Stimulated activated CD4-positive, alpha-beta T cell treated with anti-CD3 and anti-CD28 coated beads, Interleukin-1b, Interleukin-23, amount 100 ng/mL, for 4 hours (primary cell): ENCODE data around the gene RPL14.
"Not testable (repeated sequence)": the region's sequence is repeated elsewhere in the genome, so short reads cannot be mapped to it uniquely, and the experiment has no call there.

ENCODE experiments used
- DNase-seq, 2 donors: peaks; one replicate each; pipeline ENCODE4 v3.0.0-alpha.2; 2020; ENCODE audit warnings: low read depth in 2 of 2

Gene RPL14

DNA sequence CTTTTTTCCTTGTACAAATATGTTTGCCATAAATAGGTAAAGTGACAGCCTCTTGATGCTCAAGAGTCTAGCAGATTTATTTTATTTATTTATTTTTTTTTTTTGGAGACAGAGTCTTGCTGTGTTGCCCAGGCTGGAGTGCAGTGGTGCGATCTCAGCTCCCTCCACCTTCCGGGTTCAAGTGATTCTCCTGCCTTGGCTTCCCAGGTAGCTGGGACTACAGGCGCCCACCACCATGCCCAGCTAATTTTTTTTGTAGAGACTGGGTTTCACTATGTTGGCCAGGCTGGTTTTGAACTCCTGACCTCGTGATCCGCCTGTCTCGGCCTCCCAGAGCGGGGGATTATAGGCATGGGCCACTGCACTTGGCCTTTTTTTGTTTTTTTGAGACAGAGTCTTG, 5.7 kb downstream of the RPL14 start:
- not testable (repeated sequence) for DNase-seq

DNA sequence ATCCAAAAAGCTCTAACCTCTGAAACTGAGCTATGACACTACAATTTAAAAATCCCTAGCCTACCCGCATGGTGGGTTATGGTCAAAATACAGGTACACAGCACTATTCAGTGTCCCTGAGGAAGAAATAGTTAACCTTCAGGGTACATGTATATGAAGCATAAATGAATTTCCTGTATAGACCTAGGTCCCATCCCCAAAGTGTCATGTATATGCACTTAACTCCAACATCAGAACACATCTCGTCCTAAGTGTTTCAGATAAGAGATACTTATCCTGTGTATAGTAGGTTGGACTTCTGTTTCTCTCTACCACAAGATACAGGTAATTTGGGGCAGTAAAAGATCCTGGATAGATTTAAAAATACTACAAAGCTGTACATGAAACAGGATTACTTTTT, 6.4 kb downstream of the RPL14 start:
- no peak for DNase-seq

DNA sequence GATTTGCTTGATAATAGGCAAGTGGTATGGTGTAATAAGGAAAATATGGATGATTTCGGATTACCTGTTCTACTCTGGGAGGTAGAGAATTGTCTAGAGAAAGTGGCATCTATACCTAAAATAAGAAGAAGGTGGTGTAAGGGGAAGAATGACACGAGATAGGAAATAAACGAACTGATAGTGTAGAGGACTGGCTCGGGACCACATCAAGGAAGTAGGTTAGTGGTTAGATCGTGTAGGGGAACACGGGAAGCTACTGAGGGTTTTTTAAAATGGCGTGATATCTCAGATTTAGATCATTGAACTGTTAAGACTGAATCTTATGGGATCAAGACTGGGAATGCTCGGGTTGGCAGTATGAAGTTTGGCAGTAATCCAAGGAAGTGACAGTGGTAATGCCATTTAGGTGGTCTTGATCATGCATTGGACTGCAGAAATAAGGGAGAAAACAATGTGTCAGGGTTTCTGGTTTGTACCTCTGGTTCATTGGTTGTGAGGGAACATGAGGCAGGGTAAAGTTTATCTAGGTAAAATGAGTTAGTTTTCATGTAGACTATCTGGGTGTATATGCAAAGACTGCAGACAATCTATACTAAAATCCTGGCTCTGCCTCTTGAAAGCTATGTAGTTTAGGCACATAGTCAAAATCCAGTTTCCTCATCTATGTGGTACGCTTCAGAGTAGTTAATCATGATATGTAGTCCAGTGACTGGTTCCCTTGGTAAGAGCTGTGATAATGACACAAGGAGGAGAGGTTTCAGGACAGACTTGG, 7.4 kb downstream of the RPL14 start:
- DNase-seq = no peak

DNA sequence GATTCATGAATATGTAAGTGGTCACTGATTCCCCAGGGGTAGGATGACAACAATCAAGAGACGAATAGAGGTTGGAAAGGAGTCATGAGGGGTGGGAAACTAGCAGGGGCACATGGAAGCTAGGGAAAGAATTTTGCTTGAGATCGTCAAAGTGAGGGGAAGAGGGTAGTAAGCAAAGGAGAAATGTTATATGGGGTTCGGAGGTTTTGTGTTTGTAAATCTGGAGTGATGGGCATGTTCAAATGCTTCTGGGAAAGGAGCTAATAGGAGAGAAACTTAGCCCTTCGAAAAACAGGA, 7.9 kb downstream of the RPL14 start:
- DNase-seq = no peak

DNA sequence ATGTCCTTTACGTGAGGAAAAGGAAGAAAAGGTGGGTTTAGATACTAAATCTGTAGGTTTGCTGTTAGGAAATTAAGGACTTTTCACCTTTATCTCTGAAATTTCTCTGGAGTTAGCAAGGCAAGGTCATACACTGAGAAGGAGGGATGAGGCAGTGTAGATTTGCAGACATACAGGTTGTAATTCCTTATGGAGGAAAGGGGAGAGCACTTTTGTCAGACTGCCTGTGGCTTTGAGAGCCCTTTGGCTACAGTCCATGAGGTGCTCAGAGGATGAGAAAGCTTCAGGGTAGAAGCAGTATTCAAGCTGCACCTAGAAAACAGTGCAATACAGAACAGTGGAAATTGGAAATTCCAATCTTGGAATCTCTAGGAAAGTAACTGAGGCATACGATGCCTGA, 8.3 kb downstream of the RPL14 start:
- no peak for DNase-seq

DNA sequence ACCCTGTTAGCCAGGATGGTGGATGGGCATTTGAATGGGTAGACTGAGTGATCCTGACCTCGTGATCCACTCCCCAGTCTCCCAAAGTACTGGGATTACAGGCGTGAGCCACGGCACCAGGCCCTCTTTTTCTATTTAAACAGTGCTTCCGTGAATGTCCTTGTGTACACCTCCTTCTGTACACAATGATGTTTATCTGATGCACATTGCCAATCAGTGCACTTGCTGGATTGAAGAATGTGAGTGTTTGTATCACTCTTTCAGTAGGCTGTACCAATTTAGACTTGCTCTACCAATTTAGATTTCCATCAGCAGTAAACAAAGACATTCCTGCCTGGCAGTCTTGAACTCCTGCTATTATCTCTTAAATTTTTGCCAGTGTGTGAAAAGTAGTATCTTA, 10.9 kb downstream of the RPL14 start:
- DNase-seq = no peak

DNA sequence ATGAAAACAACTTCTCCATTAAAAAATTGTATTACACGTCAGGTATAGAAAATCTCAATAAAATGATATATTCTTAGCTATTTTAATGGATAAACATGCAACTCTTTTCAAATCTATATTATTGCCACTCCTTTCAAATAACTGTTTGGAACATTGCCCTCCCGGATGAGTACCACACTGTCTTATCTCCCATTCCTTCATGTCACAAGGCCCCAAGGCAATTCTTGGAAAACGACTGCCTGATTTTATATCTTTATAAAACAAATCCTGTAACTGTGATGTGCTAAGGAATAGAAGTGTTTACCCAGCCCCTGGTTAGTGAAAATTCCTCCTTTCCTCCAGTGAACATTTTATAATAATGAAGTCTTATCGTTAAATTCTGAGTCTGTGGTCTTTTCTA, 13.6 kb downstream of the RPL14 start:
- DNase-seq = no peak

DNA sequence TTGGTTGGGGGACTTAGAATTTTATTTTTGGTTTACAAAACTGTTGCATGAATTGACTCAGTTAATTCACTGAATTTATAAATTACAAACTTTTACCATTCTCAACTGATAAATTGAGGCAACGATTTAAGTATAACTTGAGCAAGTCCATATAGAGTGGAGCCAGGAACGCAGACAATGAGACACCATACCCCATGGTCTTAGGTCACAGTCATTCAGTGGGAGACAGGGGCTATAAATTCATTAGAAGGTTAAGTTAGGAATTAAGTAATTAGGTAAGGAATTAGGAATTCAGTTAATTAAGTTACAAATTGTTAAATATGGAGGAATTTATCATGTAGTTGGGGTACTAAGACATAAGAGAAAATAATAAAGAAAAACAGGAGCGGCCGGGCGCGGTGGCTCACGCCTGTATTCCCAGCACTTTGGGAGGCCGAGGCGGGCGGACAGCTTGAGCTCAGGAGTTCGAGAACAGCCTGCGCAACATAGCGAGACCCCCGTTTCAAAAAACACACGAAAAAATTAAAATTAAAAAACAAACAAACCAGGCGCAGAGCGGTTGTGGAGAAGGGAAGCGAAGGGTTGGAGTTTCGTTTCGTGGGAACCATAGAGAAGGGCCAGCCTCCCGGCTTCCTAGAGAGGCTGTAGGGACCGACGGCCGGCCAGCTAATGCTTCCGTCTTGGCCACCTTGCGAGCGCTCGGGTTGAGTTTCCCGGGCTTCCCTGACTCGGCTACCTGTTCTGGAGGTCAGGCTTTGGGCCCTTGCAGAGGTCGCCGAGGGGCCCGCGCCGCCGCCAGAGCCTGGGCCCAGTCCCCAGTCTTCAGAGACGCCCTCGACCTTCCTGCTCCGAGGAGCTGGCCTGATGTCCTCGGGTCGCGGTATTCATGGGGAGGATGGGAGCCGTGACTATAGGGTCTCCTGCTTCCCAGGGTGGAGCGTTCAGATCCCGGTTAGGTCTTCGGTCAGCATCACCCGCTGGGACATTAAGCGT, 19.6 kb downstream of the RPL14 start, which contains the start of gene ZNF619:
TSS of gene ZNF619 (plus strand) at position 645 of the 993 bp plus-strand sequence. CDS start 858 bp downstream, outside the sequence.
- peak; percentile 34 to 44 for DNase-seq

DNA sequence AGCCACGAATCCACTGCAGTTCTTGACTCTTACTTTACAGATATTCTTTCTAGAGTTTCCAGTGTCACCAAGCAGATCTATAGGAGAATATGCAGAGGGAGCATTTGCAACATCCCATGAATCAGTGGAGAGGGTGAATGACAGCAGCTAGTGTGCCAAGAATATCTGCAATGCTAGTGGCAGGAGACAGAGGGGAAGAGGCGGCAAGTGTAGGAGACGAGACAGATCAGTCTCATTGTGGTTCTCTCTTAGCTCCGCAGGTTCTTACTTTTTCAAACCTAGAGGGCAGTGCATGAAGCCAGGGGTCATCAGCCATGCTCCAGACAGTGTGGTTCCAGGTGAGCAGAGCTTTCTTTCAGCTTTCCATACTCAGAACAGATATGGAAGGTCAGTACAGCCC, 20.5 kb downstream of the RPL14 start:
- no peak for DNase-seq

DNA sequence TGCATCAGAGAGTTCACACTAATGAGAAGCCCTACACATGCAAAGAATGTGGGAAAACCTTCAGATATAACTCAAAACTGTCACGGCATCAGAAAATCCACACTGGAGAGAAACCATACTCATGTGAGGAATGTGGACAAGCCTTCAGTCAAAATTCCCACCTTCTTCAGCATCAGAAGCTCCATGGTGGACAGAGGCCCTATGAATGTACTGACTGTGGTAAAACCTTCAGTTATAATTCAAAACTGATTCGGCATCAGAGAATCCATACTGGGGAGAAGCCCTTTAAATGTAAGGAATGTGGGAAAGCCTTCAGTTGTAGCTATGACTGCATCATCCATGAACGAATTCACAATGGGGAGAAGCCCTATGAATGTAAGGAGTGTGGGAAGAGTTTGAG, 30.0 kb downstream of the RPL14 start:
- DNase-seq = no peak

DNA sequence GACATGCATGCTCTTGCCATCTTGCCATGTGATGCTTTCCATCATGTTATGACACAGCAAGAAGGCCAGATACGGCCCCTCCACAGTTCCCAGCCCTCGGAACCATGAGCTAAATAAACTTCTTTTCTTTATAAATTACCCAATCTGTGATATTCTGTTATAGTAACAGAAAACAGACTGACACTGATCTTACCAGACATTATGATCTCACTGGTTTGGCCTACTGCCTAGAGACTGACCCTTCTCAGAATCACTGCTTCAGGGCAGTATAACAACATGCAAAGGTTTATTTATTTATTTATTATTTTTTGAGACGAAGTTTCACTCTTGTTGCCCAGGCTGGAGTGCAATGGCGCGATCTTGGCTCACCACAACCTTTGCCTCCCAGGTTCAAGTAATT, 33.8 kb downstream of the RPL14 start:
- no peak for DNase-seq

DNA sequence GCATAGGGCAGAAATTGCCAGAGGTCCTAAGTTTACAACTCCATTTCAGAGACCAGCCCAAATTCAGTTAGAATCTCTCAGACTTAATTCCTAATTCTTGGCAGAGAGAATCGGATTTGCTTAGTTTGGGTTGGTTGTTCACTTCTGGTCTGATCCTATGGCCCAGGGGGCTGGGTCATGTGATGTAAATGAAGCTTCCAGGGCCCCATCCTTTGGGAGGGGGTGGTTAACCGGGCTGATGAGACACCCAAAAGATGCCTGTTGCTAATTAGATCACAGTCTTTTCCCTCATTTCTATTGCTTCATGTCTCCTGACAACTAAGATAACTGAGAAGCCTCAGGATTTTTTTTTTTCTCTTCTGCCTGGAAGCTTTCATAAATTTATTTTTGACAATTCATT, 37.6 kb downstream of the RPL14 start:
- no peak for DNase-seq

DNA sequence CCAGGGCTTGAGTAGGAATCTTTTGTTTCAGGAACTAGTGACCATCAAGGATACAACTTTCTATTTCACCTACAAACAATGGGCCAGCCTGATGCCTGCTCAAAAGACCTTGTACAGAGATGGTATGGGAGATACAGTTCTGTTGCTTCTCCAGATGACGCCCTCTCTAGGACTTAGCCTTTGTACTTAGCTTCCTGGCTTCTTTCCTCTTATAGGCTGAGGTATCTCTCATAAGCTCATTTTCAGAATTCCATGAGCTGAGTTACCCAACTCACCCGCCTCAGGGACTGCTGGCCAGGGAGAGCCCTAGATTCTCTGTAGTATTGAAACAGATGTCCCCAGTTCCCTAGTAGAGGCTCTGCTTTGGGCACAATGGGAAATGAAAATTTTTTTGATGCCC, 40.1 kb downstream of the RPL14 start:
- DNase-seq = no peak

DNA sequence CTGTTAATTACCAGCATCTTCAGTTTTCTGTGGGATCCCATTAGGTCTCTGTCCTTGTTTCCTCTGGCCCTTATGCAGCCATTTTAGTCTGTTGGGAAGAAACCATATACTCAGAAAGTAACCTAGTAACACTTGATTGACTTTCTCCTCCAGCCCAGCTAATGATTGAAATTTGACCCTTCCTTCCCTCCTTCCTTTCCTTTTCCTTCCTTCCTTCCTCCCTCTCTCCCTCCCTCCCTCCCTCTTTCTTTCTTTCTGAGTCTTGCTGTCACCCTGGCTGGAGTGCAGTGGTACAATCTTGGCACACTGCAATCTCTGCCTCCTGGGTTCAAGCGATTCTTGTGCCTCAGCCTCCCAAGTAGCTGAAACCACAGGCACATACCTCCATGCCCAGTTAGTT, 42.8 kb downstream of the RPL14 start:
- no peak for DNase-seq

DNA sequence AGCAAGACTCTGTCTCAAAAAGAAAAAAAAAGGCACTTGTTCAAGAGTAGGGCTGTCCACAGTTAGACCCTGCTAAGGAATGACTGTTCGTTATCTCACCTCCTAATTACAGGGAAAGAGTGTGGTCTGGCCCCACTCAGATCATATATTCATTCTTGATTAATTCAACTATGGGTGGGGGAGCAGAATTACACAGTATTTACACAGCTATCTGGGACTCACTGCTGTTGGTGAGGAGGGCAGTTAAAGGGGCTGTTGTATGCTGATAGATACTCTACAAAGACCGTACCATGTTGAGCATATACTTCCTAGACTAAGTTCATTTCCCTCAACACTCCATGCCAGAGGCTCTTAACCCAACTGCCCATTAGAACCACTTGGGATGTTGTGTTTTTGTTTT, 44.9 kb downstream of the RPL14 start:
- no peak for DNase-seq

DNA sequence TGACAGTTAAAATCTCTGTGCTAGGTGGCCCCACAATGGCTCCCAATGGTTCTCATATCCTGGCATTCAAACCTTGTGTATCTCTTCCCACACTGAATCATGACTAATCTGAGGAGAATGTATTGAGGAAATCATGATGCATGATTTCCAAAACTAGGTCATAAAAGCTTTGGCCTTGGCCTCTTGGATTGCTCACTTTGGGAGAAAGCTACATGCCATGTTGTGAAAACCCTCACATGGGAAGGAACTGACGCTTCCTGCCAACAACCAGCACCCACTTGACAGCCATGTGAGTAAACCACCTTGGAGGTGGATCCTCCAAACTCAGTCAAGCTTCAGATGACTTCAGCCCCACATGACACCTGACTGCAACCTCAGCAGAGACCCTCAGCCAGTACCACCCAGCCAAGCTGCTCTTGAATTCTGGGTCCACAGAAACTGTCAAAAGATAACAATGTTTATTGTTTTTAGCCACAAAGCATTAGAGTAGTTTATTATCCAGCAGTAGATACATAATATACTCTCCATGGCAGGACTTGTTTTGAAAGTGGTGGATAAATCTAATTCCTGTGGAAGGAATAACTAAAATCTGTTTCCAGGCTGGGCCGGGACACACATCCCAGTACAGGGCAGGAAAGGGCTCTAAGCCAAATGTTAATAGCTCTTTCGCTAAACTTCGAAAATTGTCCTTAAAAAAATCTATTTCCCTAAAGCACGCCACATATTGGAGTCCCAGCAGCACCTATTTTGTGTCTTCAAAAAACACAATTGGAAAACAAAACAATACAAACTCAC, 47.7 kb downstream of the RPL14 start:
- DNase-seq = no peak

DNA sequence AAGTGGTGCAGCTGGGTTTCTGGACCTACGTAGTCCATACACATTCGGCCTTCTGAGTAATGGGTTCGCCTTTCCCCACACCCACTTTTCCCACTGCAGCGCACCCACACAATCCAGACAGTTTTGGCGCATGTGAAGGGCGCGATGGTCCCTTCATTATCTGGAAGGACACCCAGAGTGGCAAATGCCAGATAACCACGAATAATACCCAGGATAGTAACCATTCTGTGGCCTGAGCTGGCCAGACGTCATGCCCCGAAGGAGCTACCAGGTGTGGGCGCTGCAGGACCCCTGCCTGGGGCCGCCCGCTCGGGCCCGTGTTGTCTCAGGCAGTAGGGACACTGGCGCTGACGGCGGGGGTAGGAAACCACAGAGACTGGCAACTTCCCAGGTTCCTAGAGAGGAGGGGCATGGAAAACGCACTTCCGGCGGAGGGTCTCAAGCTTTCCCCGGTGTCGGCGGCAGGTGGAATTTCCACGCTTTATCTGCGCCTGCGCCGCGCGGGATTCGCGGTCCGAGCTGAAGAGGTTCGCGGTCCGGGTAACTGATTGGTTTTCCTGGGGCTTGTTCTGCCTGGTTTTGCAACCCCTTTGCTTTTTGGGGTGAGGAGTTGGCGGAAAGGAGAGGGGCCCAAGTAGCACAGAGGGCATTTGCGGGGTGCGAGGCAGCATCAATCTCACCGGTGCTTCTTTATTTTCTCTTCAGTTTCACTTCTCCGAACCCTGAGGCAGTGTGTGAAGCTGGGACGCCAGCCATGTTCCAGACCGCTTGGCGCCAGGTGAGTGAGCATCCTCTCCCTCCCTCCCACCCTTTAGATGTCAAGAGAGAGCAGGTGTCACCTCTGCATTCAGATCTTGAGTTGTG, 48.7 kb downstream of the RPL14 start, which contains the start of gene ZNF620:
TSS of gene ZNF620 (plus strand) at position 441 of the 864 bp plus-strand sequence. CDS start at position 755, 314 bp downstream.
- peak; percentile 43 for DNase-seq

DNA sequence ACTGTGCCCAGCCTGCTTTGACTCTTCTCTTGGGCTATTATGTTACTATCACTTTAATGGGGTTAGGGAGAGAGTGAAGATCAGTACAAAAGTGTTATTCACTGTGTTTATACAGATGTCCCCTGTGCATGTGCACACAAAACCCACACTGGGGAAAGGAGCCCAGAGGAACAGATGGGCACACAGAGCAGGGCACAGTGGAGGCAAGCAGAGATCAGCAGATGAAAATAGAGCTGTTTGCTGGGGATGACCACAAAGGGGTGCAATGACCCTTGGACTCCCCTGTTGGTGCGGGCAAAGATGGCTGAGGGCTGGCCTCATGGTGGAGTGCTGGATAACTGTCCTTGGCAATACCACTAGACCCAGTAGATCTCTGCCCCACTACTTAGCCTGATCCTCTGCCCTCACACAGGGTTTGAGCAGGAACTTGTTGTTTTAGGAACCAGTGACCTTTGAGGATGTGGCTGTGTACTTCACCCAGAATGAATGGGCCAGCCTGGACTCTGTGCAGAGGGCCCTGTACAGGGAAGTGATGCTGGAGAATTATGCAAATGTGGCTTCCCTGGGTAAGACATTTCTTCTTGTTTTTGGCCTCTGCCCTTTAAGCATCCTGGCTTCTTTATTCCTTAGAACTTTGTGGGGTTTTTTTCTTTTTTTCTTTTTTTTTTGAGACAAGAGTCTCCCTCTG, 54.0 kb downstream of the RPL14 start:
- DNase-seq = no peak

DNA sequence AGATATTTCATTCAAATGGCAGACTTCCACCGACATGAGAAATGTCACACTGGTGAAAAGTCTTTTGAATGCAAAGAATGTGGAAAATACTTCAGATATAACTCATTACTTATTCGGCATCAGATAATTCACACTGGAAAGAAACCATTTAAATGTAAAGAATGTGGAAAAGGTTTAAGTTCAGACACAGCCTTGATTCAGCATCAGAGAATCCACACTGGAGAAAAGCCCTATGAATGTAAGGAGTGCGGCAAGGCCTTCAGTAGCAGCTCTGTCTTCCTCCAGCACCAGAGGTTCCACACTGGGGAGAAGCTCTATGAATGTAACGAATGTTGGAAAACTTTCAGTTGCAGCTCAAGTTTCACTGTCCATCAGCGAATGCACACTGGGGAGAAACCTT, 59.1 kb downstream of the RPL14 start:
- DNase-seq = no peak

DNA sequence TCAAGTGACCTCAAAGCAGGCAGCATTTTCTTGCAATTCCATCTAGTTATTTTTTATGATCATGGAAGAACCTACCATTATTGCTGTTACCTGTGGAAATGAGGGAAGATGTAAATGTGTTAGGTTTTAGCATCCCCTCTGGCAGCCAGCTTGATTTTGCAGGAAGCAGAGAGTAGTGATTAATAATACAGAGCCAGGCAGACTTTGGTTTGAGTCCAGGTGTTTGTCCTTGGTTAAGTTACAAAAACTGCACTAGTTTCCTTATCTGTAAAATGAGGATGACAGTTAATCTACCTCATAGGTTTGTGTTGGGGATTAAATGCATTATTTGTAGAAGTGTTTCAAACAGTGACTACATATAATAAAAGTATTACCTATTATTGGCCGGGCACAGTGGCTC, 60.9 kb downstream of the RPL14 start:
- DNase-seq = no peak
